Measurements from ENCODE around the gene FUS.
A peak's percentile ranks its signal among the peaks of the same experiment; 100 is the strongest.

Gene FUS
- long read RNA-seq, full-length matches to known transcripts = 34 of 69 reads
- long read RNA-seq, partial matches to known transcripts = 19 of 69 reads
- long read RNA-seq, other reads (novel, unspliced or antisense) = 16 of 69 reads

- TF ChIP-seq SPI1 (IDR thresholded peaks at IDR 0.05; ENCODE audit: borderline replicate concordance, low read depth) (no peak), POLR2AphosphoS5 (IDR thresholded peaks at IDR 0.05; ENCODE audit: low read depth) (peak; percentile 100), REST (IDR thresholded peaks at IDR 0.05; ENCODE audit: insufficient replicate concordance, low read depth) (peak; percentile 84)
- Histone ChIP-seq H3K4me3 (replicated peaks; ENCODE audit: insufficient read depth, low read length) (peak within 1 kb of the TSS; percentile 74), H3K27me3 (ENCODE audit: insufficient read depth, poor library complexity, severe bottlenecking) (no peaks in the 10 kb centered on the region), H3K27ac (replicated peaks) (peak within 1 kb of the TSS; percentile 100)
- peak; percentile 88 to 97 for DNase-seq (ENCODE audit: low read depth in 1 of 2, low spot score in 1 of 2)
Observed at GRCh38 chr16:31179747-31180459, at the start of gene FUS. Gene FUS, plus strand, starts transcription at chr16:31180139. Its CDS starts 76 bp downstream, at chr16:31180215.

- H3K4me3 ChIP-seq (replicated peaks; ENCODE audit: insufficient read depth, low read length) = no peak overlapping the region
- peak in 1 of 2 experiments; percentile 93 for DNase-seq (ENCODE audit: low read depth in 1 of 2, low spot score in 1 of 2)
- no peaks in the 10 kb centered on the region for H3K27me3 ChIP-seq (ENCODE audit: insufficient read depth, poor library complexity, severe bottlenecking)
- peak overlapping the region; percentile 95 for H3K27ac ChIP-seq (replicated peaks)
- TF ChIP-seq SPI1 (IDR thresholded peaks at IDR 0.05; ENCODE audit: borderline replicate concordance, low read depth) (peak; percentile 66; the same call in 1 of the 2 replicates), REST (IDR thresholded peaks at IDR 0.05; ENCODE audit: insufficient replicate concordance, low read depth) (no peak), CTCF (IDR thresholded peaks at IDR 0.05; ENCODE audit: insufficient read depth, low read length) (no peak), POLR2AphosphoS5 (IDR thresholded peaks at IDR 0.05; ENCODE audit: low read depth) (no peak), GABPA (IDR thresholded peaks at IDR 0.05; ENCODE audit: low read depth) (no peak)
Observed at GRCh38 chr16:31130336-31130891, 49.5 kb upstream of the FUS start.

- H3K27ac ChIP-seq (replicated peaks) = 0 out of 2 replicates have a peak overlapping the region, but pooled peaks have one; percentile 13
- H3K27me3 ChIP-seq (ENCODE audit: insufficient read depth, poor library complexity, severe bottlenecking) = no peaks in the 10 kb centered on the region
- no peak for TF ChIP-seq REST (IDR thresholded peaks at IDR 0.05; ENCODE audit: insufficient replicate concordance, low read depth)
- no peak for TF ChIP-seq CTCF (IDR thresholded peaks at IDR 0.05; ENCODE audit: insufficient read depth, low read length)
- no peak for TF ChIP-seq POLR2AphosphoS5 (IDR thresholded peaks at IDR 0.05; ENCODE audit: low read depth)
- no peak for TF ChIP-seq SPI1 (IDR thresholded peaks at IDR 0.05; ENCODE audit: borderline replicate concordance, low read depth)
- no peak for TF ChIP-seq GABPA (IDR thresholded peaks at IDR 0.05; ENCODE audit: low read depth)
- H3K4me3 ChIP-seq (replicated peaks; ENCODE audit: insufficient read depth, low read length) = no peak overlapping the region
- no peak for DNase-seq (ENCODE audit: low read depth in 1 of 2, low spot score in 1 of 2)
Observed at GRCh38 chr16:31130899-31131298, 49.0 kb upstream of the FUS start.
